ENCODE measurements around the gene SPC25. TPM values are rescaled to one million over a fixed set of nuclear protein-coding genes. Genes with fewer than 3 reads are reported as not detected.

SPC25 gene
- total and polyA plus RNA-seq, 4 donors: 0.58 to 8.2 (median 2.1) TPM; not detected in 1

- TF ChIP-seq ZBTB33 (IDR thresholded peaks at IDR 0.05) (no peak), HNF4A (conservative IDR thresholded peaks at IDR 0.05) (no peak), FOXA2 (IDR thresholded peaks at IDR 0.05) (no peak), HNF4G (IDR thresholded peaks at IDR 0.05) (no peak), TAF1 (conservative IDR thresholded peaks at IDR 0.05) (no peak)
These were observed 68.2 kb downstream of the SPC25 start (continued) for GRCh38 chr2:168821992-168822391.

- 92% methylated on average over 8 of the region's 8 CpGs for WGBS
- Histone ChIP-seq H3K9ac (ENCODE audit: low read depth in 1 of 2, low read length in 2 of 2) (no peak overlapping the region), H3K27me3 (ENCODE audit: control insufficient read depth in 4 of 4, insufficient read depth in 4 of 4, low read length in 3 of 4) (no peaks in the 10 kb centered on the region), H3K27ac (ENCODE audit: low read depth in 1 of 2, low read length in 2 of 2) (no peak overlapping the region), H3K36me3 (ENCODE audit: control insufficient read depth in 4 of 4, insufficient read depth in 3 of 4, low read depth in 1 of 4, low read length in 3 of 4) (no peaks in the 10 kb centered on the region), H3K4me1 (ENCODE audit: control insufficient read depth in 4 of 4, insufficient read depth in 4 of 4, low read length in 3 of 4) (no peaks in the 10 kb centered on the region), H3K9me3 (ENCODE audit: control insufficient read depth in 4 of 4, low read length in 3 of 4) (no peaks in the 10 kb centered on the region), H3K4me3 (ENCODE audit: low read depth in 1 of 3, low read length in 3 of 3) (no peak overlapping the region)
- no peak for DNase-seq (ENCODE audit: low spot score)
- TF ChIP-seq ZBTB33 (IDR thresholded peaks at IDR 0.05) (no peak), RAD21 (IDR thresholded peaks at IDR 0.05) (no peak), ATF3 (IDR thresholded peaks at IDR 0.05) (no peak), JUND (IDR thresholded peaks at IDR 0.05) (no peak), FOXA2 (IDR thresholded peaks at IDR 0.05) (no peak), YY1 (IDR thresholded peaks at IDR 0.05) (no peak), HNF4G (IDR thresholded peaks at IDR 0.05) (no peak), HNF4A (conservative IDR thresholded peaks at IDR 0.05) (no peak), SP1 (IDR thresholded peaks at IDR 0.05) (no peak), MAX (IDR thresholded peaks at IDR 0.05) (no peak), FOXA1 (IDR thresholded peaks at IDR 0.05) (no peak), RXRA (IDR thresholded peaks at IDR 0.05) (no peak), CTCF (IDR thresholded peaks at IDR 0.05; ENCODE audit: low read depth, low read length, missing input control) (no peak), TAF1 (conservative IDR thresholded peaks at IDR 0.05) (no peak), REST (IDR thresholded peaks at IDR 0.05) (no peak), GABPA (IDR thresholded peaks at IDR 0.05 in 1 of 2, conservative IDR thresholded peaks at IDR 0.05 in 1 of 2) (no peak), NR2F2 (IDR thresholded peaks at IDR 0.05) (no peak), EGR1 (IDR thresholded peaks at IDR 0.05; ENCODE audit: low read depth in 2 of 2) (no peak)
These were observed 68.7 kb downstream of the SPC25 start for GRCh38 chr2:168821577-168821976.
